ENCODE measurements around the gene SLC12A4.
"Not testable (repeated sequence)": the region's sequence is repeated elsewhere in the genome, so short reads cannot be mapped to it uniquely, and the experiment has no call there.

Gene SLC12A4

GRCh38 chr16:67942510-67943255 lies 25.8 kb downstream of the SLC12A4 start:
- DNase-seq (ENCODE audit: low read depth in 2 of 3, low spot score in 1 of 3) = no peak

GRCh38 chr16:67942200-67942509 lies 26.3 kb downstream of the SLC12A4 start:
- no peak for DNase-seq (ENCODE audit: low read depth in 2 of 3, low spot score in 1 of 3)

GRCh38 chr16:67941469-67942199 lies 26.8 kb downstream of the SLC12A4 start:
- no peak for DNase-seq (ENCODE audit: low read depth in 2 of 3, low spot score in 1 of 3)

GRCh38 chr16:67940446-67941089 lies 27.9 kb downstream of the SLC12A4 start:
- DNase-seq (ENCODE audit: low read depth in 2 of 3, low spot score in 1 of 3) = no peak

GRCh38 chr16:67939507-67940445 lies 28.7 kb downstream of the SLC12A4 start:
- DNase-seq (ENCODE audit: low read depth in 2 of 3, low spot score in 1 of 3) = peak in 1 of 3 donors; percentile 26

- DNase-seq (ENCODE audit: low read depth in 2 of 3, low spot score in 1 of 3) = not testable (repeated sequence)
Observed at GRCh38 chr16:67937713-67938112, 30.7 kb downstream of the SLC12A4 start.

- peak; percentile 63 to 70 (median 68) for DNase-seq (ENCODE audit: low read depth in 2 of 3, low spot score in 1 of 3)
Observed at GRCh38 chr16:67936880-67937605, 31.4 kb downstream of the SLC12A4 start.

GRCh38 chr16:67936124-67936879 lies 32.1 kb downstream of the SLC12A4 start, which contains the start of gene PSMB10:
TSS of gene PSMB10 (minus strand) at chr16:67936850. CDS start at chr16:67936749, 101 bp downstream.
- DNase-seq (ENCODE audit: low read depth in 2 of 3, low spot score in 1 of 3) = peak in 2 of 3 donors; percentile 25 to 29

GRCh38 chr16:67935402-67936123 lies 32.9 kb downstream of the SLC12A4 start:
- peak; percentile 95 for DNase-seq (ENCODE audit: low read depth in 2 of 3, low spot score in 1 of 3)

- DNase-seq (ENCODE audit: low read depth in 2 of 3, low spot score in 1 of 3) = no peak
Observed at GRCh38 chr16:67935101-67935401, 33.4 kb downstream of the SLC12A4 start.

- DNase-seq (ENCODE audit: low read depth in 2 of 3, low spot score in 1 of 3) = no peak
Observed at GRCh38 chr16:67934306-67935100, 33.9 kb downstream of the SLC12A4 start.

- DNase-seq (ENCODE audit: low read depth in 2 of 3, low spot score in 1 of 3) = no peak
Observed at GRCh38 chr16:67933805-67934204, 34.6 kb downstream of the SLC12A4 start.

- DNase-seq (ENCODE audit: low read depth in 2 of 3, low spot score in 1 of 3) = no peak
Observed at GRCh38 chr16:67932462-67932840, 36.0 kb downstream of the SLC12A4 start.

GRCh38 chr16:67931712-67932461 lies 36.5 kb downstream of the SLC12A4 start, which contains the start of gene CTRL:
TSS of gene CTRL (minus strand) at chr16:67931862. CDS start at chr16:67931852, 10 bp downstream.
- DNase-seq (ENCODE audit: low read depth in 2 of 3, low spot score in 1 of 3) = no peak

GRCh38 chr16:67930678-67931211 lies 37.7 kb downstream of the SLC12A4 start:
- DNase-seq (ENCODE audit: low read depth in 2 of 3, low spot score in 1 of 3) = no peak

- no peak for DNase-seq (ENCODE audit: low read depth in 2 of 3, low spot score in 1 of 3)
Observed at GRCh38 chr16:67930191-67930590, 38.2 kb downstream of the SLC12A4 start.
